CD4-positive, alpha-beta T cell treated with Interleukin-4 for 1 hour (primary cell): ENCODE measurements around the gene UQCC3.
"Not testable (repeated sequence)": the region's sequence is repeated elsewhere in the genome, so short reads cannot be mapped to it uniquely, and the experiment has no call there.

Source experiments
- DNase-seq, 2 donors: peaks; one replicate each; pipeline ENCODE4 v3.0.0-alpha.2; 2020 to 2022

Gene UQCC3

GRCh38 chr11:62703921-62704320 lies 32.4 kb downstream of the UQCC3 start:
- DNase-seq, result not testable (repeated sequence)

GRCh38 chr11:62705413-62705812 lies 33.9 kb downstream of the UQCC3 start:
- no peak for DNase-seq

DNA sequence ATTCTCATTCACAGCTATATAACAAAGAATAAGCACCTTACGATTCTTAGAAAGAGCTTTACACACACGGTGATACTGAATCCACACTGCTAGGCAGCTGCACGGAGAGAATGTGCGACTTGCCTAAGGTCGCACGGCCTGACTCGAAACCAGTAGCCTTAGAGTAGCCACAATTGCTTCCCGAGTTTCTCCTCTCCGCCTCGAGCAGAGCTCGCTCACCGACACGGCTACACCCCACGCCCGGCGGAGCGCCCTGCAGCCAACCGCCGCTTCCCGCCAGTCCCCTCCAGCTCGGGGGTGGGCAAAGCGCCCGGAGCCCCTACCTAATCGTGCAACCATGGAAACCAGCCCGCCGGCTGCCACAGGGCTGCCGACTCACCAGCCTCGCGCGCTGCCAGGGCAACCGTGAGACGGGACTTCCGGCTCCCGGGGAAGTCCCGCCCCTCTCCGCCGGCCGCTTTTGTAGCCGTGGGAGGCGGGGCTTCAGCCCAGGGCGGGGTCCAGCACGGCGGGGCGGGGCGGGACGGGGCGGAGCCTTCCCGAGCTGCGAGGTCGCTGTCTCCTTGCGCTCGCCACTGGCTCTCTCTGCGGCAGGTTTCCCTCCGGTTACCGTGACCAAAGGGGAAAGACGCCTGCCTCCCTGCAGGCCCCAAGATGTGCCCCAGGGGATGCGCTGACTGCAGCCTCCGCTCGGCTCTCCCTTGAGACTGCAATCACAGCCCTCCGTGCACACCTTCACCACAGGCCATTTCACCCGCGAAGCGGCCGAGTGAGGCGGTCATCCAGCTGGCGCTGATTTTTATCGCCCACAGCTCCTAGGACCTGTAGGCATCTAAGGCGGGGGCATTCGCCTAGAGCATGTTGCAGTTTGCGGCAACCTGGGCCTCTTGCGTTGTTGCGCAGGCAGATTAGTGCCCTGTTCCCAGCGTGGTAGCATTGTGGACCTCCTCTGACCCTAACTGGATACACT lies 34.7 kb downstream of the UQCC3 start:
- peak; percentile 93 to 94 for DNase-seq

- DNase-seq, result no peak
These were observed 35.4 kb downstream of the UQCC3 start for GRCh38 chr11:62706850-62707247.

GRCh38 chr11:62707277-62707861 lies 35.9 kb downstream of the UQCC3 start, which contains the start of the genes BSCL2 and GNG3:
TSS of gene BSCL2 (minus strand) at chr11:62707424. CDS start at chr11:62707195, 229 bp downstream.
TSS of gene GNG3 (plus strand) at chr11:62707676. CDS start at chr11:62708296, 620 bp downstream.
- no peak for DNase-seq

DNA sequence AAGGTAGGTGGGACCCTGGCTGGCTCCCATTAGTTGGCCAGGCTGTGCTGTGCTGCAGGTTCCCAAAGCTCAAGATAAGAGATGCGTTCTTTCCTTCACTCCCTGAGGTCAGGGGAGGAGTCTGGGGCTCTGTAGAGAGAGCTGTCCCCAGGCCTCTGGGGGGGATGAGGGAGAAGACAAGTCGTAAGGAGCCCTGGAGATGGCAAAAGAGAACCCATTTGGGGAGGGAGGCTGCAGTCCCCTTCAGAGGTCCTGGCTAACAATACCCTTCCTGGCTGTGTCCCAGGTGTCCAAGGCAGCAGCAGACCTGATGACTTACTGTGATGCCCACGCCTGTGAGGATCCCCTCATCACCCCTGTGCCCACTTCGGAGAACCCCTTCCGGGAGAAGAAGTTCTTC lies 36.9 kb downstream of the UQCC3 start:
- DNase-seq, result no peak

GRCh38 chr11:62708793-62709192 lies 37.3 kb downstream of the UQCC3 start:
- peak; percentile 42 to 61 for DNase-seq

DNA sequence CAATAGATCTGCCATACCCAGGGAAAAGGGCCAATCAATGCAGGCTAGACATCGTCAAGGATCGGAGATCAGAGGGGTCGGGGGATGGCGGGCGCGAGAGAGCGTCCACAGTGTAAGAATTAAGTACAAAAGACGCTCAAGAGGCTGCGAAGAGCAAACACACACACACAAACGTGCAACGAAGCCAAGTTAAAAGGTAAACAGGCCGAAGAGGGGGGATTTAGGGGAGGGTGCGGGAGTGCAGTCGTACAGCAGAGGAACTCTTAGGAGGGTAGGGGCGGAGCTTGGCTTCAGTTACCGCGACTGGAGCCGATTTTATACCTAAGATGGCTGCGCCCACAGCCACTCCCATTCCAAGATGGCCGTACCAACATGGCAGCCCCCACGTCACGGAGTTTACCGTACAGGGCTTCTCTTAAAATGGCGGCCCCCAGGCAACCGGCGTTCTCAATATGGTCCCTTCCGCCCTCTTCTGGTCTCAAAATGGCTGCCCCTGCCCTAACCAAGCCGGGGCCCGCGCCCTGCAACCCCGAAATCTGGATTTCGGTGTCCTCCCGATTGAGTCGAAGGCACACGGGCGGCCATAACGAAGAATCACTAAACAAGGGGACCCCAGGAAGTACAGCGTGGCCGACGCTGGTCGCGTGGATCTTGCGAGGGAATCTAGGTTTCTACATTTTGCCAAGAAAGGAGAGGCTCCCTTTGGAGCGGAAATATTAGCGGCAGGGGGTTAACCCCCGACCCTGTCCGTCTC lies 38.0 kb downstream of the UQCC3 start:
- peak; percentile 98 to 99 for DNase-seq

DNA sequence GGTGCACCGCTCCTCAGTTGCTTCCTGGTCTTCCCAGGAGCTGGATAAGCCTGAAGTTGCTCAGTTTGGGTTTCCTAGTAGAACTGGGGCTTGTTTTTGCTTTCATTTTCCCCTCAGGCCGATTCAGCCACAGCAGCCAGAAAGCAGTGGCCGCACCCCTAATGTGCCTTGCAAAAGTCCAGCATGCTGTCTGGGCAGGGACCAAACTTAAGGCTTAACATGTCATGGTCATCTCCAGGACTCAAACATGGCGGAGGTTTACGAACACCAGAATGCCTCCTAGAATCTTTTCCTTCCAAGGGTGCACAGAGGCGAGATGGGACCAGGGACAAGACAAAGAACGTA lies 38.5 kb downstream of the UQCC3 start:
- no peak for DNase-seq

- no peak for DNase-seq
These were observed 40.9 kb downstream of the UQCC3 start for GRCh38 chr11:62712276-62712812.

GRCh38 chr11:62712861-62713260 lies 41.4 kb downstream of the UQCC3 start:
- DNase-seq, result no peak

DNA sequence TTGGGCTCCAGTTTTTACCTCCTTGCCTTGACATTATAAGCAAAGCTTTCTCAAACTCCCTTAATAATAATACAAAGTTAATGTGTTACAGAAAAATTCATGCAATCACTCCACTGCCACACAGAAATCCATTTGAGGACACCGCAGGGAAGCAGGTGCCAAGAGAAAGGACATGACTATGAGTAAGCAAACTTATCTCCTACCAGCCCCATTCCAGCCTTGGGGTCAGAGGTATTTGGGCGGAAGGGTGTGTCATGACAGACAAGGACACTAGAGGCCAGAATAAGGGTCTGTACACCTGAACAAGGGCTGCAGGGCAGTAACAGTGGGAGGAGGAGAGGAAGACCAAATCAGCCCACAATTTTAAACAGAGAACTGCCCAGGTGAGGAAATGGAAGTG lies 41.9 kb downstream of the UQCC3 start:
- DNase-seq, result no peak

DNA sequence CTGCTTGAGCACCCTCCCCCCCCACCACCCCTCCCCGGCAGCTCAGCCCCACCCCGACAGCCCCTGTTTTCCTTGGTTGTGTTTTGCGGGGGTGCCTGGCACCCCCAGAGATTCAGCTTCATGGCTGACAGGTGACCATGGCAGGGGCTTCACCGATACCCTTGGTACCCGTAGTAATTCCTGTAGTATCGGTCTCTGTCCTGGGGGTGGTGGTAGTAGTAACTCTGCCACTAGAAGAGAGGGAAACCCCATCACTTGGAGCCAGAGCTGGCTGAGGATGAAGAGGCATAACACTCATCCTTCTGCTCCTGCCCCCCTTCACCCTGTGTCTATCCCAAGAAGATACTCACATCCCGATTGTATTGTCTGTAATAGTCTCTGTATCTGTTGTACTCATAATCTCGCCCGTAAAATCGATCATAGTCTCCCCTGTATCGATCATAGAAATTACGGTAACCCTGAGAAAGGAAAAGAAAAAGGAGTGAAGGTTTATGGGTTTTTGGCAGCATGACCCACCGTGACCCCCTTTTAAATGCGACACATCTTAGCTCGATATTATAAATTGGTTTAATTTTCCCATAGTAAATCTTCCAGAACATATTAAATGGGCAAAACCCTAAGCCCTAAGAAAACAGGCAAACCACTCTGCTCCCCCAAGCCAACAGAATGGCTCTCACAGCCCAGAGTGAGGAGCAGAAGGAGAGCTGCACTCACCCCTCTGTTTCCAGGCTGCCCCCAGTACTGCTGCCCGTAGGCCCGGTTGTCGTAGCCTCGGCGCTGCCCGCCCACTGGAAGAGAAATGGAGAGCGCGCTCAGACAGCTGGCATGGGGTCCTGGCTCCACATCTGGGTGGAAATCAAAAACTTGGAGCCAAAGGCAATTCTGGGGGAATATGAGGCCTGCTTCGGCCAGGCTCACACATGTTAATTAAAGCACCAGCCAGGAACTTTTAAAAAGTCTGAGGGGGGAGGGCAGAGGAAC lies 44.0 kb downstream of the UQCC3 start:
- no peak for DNase-seq

- no peak for DNase-seq
These were observed 44.7 kb downstream of the UQCC3 start for GRCh38 chr11:62716206-62716605.

GRCh38 chr11:62716816-62717215 lies 45.3 kb downstream of the UQCC3 start:
- no peak for DNase-seq

- no peak for DNase-seq
These were observed 48.0 kb downstream of the UQCC3 start for GRCh38 chr11:62719302-62719978.

DNA sequence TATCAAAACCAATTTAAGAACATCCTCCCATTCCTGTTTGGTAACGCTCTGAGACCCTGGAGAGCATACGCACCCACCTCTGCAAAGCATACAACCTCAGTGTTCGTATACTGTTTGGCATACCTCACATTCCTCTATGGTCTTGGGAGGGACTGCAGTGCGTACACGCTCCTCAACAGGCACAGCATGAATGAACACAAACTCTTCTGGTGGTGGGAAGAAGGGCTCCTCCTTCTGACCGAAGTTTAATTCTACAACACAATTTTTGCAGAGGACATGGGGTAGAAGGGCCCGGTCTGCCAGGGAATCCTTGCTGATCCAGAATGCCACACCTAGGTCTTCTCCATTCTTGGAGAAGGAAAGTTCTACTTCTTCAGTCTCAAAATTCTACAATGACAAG lies 50.5 kb downstream of the UQCC3 start:
- DNase-seq, result no peak
